CD4-positive, alpha-beta T cell treated with Interleukin-1 beta for 1 hour (primary cell): ENCODE results near the gene COPZ2.

Source experiments
- DNase-seq, 2 donors: peaks; one replicate each; pipeline ENCODE4 v3.0.0-alpha.2; 2020 to 2022

The COPZ2 gene

GRCh38 chr17:47982645-47983390, 54.8 kb downstream of the COPZ2 start:
- no peak for DNase-seq

- no peak for DNase-seq
Measured at GRCh38 chr17:47982091-47982617, 55.4 kb downstream of the COPZ2 start.

GRCh38 chr17:47981462-47981861, 56.1 kb downstream of the COPZ2 start:
- peak in 1 of 2 donors; percentile 8 for DNase-seq

- no peak for DNase-seq
Measured at GRCh38 chr17:47980541-47980940, 57.1 kb downstream of the COPZ2 start.

- DNase-seq: peak; percentile 54
Measured at GRCh38 chr17:47978324-47978723, 59.3 kb downstream of the COPZ2 start.
